Measurements from ENCODE around the gene SEC16A.

- TF ChIP-seq CTCF (IDR thresholded peaks at IDR 0.05): no peak
- TF ChIP-seq POLR2A (IDR thresholded peaks at IDR 0.05): no peak
Observed at GRCh38 chr9:136396219-136396515, 86.7 kb downstream of the SEC16A start.
